Panc1 (cell line): ENCODE measurements around the gene PBX1. TPM values are rescaled to one million over a fixed set of nuclear protein-coding genes. Genes with fewer than 3 reads are reported as not detected.

ENCODE experiments used
- ATAC-seq: fragments of 200-7000 bp; cut with Tn5 transposase; 2 replicates; pipeline ENCODE4 v1.9.1; 2020; ENCODE audit warnings: mild to moderate bottlenecking, moderate library complexity
- BruUV-seq: library from RNA; stranded (reverse); fragments of 400-500 nt; replicated peaks from 2 replicates; lab custom pipeline; 2021; lab: Mats Ljungman, UMichigan
- CTCF ChIA-PET: fragments of 300-600 bp; sonication (Branson Sonifier 250); formaldehyde crosslinking; loops from one replicate; lab custom pipeline; 2022; ENCODE audit warnings: antibody characterized with exemption; lab: Charles Lee
- POLR2A ChIA-PET: fragments of 300-600 bp; sonication (Branson Sonifier 250); formaldehyde crosslinking; loops from one replicate; lab custom pipeline; 2022; ENCODE audit warnings: antibody characterized with exemption; lab: Charles Lee
- DNase-seq: peaks from one replicate; pipeline ENCODE4 v3.0.0-alpha.2; 2010; ENCODE audit warnings: low read depth, low spot score
- H3K27ac ChIP-seq: 2 replicates; pipeline ENCODE4 v1.5.1; 2011; ENCODE audit warnings: mild to moderate bottlenecking, low read length, inconsistent platforms
- H3K27me3 ChIP-seq: fragments of 200-500 bp; sonication (Bioruptor generic); 2 replicates; pipeline ENCODE4 v1.6.0; 2014; ENCODE audit warnings: low read length, inconsistent platforms; ENCODE audit not compliant: control insufficient read depth, insufficient read depth
- H3K36me3 ChIP-seq: fragments of 200-500 bp; sonication (Bioruptor generic); 2 replicates; pipeline ENCODE4 v1.5.1; 2014; ENCODE audit warnings: inconsistent platforms, mild to moderate bottlenecking, low read length, moderate library complexity; ENCODE audit not compliant: control insufficient read depth, insufficient read depth
- H3K4me1 ChIP-seq: 2 replicates; pipeline ENCODE4 v1.5.1; 2011; ENCODE audit warnings: inconsistent platforms, mild to moderate bottlenecking, low read length, moderate library complexity; ENCODE audit not compliant: control insufficient read depth, insufficient read depth
- H3K4me3 ChIP-seq, 2 experiments: 2 replicates each; pipeline ENCODE4 v1.5.1; 2011 to 2012; ENCODE audit warnings: low read depth in 2 of 2, low read length in 2 of 2, mild to moderate bottlenecking in 2 of 2, inconsistent platforms in 1 of 2, moderate library complexity in 1 of 2
- H3K9me3 ChIP-seq: fragments of 200-500 bp; sonication (Bioruptor generic); 2 replicates; pipeline ENCODE4 v1.5.1; 2014; ENCODE audit warnings: low read depth, mild to moderate bottlenecking, inconsistent platforms, low read length, moderate library complexity; ENCODE audit not compliant: control insufficient read depth, insufficient read depth
- CTCF ChIP-seq: fragments of 450-650 bp; IDR thresholded peaks from 2 replicates; pipeline ENCODE4 v1.5.1; 2017; ENCODE audit warnings: mild to moderate bottlenecking
- POLR2AphosphoS5 ChIP-seq: IDR thresholded peaks from 2 replicates; pipeline ENCODE4 v1.6.1; 2012; ENCODE audit warnings: mild to moderate bottlenecking, low read depth, low read length, moderate library complexity
- SIN3A ChIP-seq: IDR thresholded peaks from 2 replicates; pipeline ENCODE4 v1.6.1; 2012; ENCODE audit warnings: low read depth, mild to moderate bottlenecking, low read length, moderate library complexity, borderline replicate concordance; ENCODE audit not compliant: insufficient read depth
- TCF7L2 ChIP-seq: IDR thresholded peaks from 2 replicates; pipeline ENCODE4 v1.6.1; 2011; ENCODE audit warnings: mild to moderate bottlenecking, low read depth, low read length, inconsistent platforms
- in situ Hi-C: cut with HindIII; loops from 2 replicates; pipeline ENCODE4 v1.10.0; 2016; ENCODE audit warnings: low sequenced_read_pairs, low pct_unique_long_range_greater_than_20kb
- intact Hi-C: fragments of 100-400 bp; cut with micrococcal nuclease; formaldehyde crosslinking; loops from one replicate; pipeline ENCODE4 v1.10.0; 2022; ENCODE audit not compliant: unreplicated experiment
- total RNA-seq: library from RNA; stranded (reverse); gene quantifications from one replicate; pipeline ENCODE4 v1.2.1, GENCODE V29; 2021; ENCODE audit not compliant: unreplicated experiment
- TF ChIP-seq, protein P1 (sequence below), 2 experiments: IDR thresholded peaks; 2 replicates each; pipeline ENCODE4 v1.6.1; 2011 to 2012; ENCODE audit warnings: low read depth in 2 of 2, control low read depth in 1 of 2, low read length in 1 of 2, mild to moderate bottlenecking in 1 of 2, moderate library complexity in 1 of 2; ENCODE audit not compliant: insufficient read depth in 1 of 2

PBX1 gene
- total RNA-seq, 1 experiment from 2014 or later, result 2.0 TPM

DNA sequence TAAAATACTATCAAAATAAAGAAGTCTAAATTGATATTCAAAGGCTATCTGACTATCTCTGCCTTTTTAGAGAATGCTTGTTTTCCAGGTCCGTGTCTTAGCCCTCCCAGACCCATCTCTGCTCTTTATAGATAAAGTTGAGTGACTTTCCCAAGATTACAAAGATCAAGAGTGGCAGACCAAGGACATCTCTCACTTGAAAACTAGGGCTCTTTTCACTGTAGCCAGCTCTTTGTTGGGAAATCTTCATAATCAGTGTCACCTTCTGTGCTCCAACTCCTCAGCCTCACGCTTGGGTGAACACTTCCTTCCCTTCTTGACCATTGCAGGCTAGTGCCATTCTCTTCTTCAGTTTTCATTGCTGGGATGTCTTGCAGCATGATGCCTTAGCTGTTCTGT, 211.1 kb downstream of the PBX1 start:
- Histone ChIP-seq H3K4me1 (no peaks in the 10 kb centered on the region), H3K27ac (no peak overlapping the region), H3K36me3 (no peaks in the 10 kb centered on the region), H3K9me3 (no peaks in the 10 kb centered on the region), H3K27me3 (no peaks in the 10 kb centered on the region), H3K4me3 (no peak overlapping the region)
- TF ChIP-seq POLR2AphosphoS5 (no peak), TCF7L2 (no peak), CTCF (no peak), SIN3A (no peak)
- TF ChIP-seq, protein P1, sequence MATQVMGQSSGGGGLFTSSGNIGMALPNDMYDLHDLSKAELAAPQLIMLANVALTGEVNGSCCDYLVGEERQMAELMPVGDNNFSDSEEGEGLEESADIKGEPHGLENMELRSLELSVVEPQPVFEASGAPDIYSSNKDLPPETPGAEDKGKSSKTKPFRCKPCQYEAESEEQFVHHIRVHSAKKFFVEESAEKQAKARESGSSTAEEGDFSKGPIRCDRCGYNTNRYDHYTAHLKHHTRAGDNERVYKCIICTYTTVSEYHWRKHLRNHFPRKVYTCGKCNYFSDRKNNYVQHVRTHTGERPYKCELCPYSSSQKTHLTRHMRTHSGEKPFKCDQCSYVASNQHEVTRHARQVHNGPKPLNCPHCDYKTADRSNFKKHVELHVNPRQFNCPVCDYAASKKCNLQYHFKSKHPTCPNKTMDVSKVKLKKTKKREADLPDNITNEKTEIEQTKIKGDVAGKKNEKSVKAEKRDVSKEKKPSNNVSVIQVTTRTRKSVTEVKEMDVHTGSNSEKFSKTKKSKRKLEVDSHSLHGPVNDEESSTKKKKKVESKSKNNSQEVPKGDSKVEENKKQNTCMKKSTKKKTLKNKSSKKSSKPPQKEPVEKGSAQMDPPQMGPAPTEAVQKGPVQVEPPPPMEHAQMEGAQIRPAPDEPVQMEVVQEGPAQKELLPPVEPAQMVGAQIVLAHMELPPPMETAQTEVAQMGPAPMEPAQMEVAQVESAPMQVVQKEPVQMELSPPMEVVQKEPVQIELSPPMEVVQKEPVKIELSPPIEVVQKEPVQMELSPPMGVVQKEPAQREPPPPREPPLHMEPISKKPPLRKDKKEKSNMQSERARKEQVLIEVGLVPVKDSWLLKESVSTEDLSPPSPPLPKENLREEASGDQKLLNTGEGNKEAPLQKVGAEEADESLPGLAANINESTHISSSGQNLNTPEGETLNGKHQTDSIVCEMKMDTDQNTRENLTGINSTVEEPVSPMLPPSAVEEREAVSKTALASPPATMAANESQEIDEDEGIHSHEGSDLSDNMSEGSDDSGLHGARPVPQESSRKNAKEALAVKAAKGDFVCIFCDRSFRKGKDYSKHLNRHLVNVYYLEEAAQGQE (IDR thresholded peaks at IDR 0.05; ENCODE audit: insufficient read depth in 1 of 2, low read depth in 2 of 2, low read length in 1 of 2), result no peak
- intact Hi-C loops, result no loop called here
- DNase-seq (no peak), ATAC-seq (no peak)
- no TSS peak for BruUV-seq
- POLR2A ChIA-PET, result no interaction called here
- in situ Hi-C loops, result no loop called here
- CTCF ChIA-PET, result no interaction called here

DNA sequence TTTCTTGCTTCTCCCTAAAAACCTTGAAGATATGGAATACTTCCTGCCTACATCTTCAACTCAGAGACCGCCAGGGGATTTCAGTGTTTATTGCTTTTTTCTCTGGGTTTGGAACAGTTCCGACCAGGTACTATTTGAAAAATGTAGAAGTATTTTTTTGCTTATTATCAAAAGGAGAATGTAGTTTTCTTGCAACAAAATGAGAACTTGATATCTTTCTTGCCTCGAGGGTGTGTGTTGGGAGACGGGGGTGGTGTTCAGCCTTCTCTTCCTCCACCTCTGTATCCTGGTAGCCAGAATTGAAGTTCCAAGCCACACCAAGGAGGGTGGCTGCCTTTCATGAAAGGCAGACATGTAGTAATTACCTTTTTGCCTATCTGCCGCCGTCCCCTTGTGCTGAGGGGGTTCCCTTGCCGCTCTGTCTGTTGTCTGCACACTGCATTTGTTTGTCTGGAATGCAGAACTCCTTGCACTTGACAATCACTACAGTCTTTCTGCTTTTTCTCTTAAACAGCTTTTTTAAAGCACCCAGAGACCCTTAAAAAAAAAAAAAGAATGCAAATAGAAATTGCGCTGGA, 212.1 kb downstream of the PBX1 start:
- ATAC-seq (no peak), DNase-seq (no peak)
- H3K4me3 ChIP-seq, result no peak overlapping the region
- TF ChIP-seq SIN3A, result no peak
- TF ChIP-seq CTCF, result no peak
- TF ChIP-seq, protein P1 (IDR thresholded peaks at IDR 0.05; ENCODE audit: insufficient read depth in 1 of 2, low read depth in 2 of 2, low read length in 1 of 2), result no peak
- TF ChIP-seq TCF7L2, result no peak
- TF ChIP-seq POLR2AphosphoS5, result no peak
- ChIA-PET POLR2A (no interaction called here), CTCF (no interaction called here)
- no peaks in the 10 kb centered on the region for H3K36me3 ChIP-seq
- no peaks in the 10 kb centered on the region for H3K9me3 ChIP-seq
- no peaks in the 10 kb centered on the region for H3K4me1 ChIP-seq
- H3K27ac ChIP-seq, result no peak overlapping the region
- in situ Hi-C loops (no loop called here), intact Hi-C loops (no loop called here)
- no peaks in the 10 kb centered on the region for H3K27me3 ChIP-seq
- no TSS peak for BruUV-seq
